ENCODE results near the gene GNG4.
A peak's percentile ranks its signal among the peaks of the same experiment; 100 is the strongest.
"Not testable (repeated sequence)": the region's sequence is repeated elsewhere in the genome, so short reads cannot be mapped to it uniquely, and the experiment has no call there.

The GNG4 gene

DNA sequence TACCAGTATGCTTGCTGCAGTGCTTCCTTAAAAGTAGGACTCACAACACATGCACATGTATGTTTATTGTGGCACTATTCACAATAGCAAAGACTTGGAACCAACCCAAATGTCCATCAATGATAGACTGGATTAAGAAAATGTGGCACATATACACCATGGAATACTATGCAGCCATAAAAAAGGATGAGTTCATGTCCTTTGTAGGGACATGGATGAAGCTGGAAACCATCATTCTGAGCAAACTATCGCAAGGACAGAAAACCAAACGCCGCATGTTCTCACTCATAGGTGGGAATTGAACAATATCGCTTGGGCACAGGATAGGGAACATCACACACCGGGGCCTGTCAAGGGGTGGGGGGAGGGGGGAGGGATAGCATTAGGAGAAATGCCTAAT is 76.6 kb downstream of the GNG4 start:
- DNase-seq (ENCODE audit: low spot score in 2 of 2); H3K27me3 ChIP-seq (ENCODE audit: low read depth); H3K4me1 ChIP-seq; H3K36me3 ChIP-seq (replicated peaks); H3K9me3 ChIP-seq; H3K4me3 ChIP-seq; in situ Hi-C loops (cut with MboI; ENCODE audit: low sequenced_read_pairs): not testable (repeated sequence)

DNA sequence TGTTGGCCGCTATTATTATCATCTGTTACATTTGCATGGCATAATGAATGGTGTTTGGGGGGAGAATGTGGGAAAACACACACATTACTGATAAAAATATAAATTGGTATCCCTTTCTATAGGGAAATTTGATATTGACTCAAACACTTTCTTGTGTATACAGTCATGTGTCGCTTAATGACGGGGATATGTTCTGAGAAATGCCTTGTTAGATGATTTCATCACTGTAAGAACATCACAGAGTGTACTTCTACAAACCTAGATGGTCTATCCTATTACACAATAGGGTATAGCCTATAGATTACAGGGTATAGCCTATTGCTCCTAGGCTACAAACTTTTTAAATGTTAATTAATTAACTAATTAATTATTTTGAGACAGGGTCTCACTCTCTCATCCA is 78.1 kb downstream of the GNG4 start:
- in situ Hi-C loops (cut with MboI; ENCODE audit: low sequenced_read_pairs) = no loop called here
- DNase-seq (ENCODE audit: low spot score in 2 of 2) = no peak
- H3K36me3 ChIP-seq (replicated peaks) = no peaks in the 10 kb centered on the region
- H3K4me1 ChIP-seq = no peaks in the 10 kb centered on the region; the same call in 1 of the 2 replicates
- H3K9me3 ChIP-seq = no peaks in the 10 kb centered on the region
- H3K4me3 ChIP-seq = no peak overlapping the region
- no peaks in the 10 kb centered on the region for H3K27me3 ChIP-seq (ENCODE audit: low read depth)

DNA sequence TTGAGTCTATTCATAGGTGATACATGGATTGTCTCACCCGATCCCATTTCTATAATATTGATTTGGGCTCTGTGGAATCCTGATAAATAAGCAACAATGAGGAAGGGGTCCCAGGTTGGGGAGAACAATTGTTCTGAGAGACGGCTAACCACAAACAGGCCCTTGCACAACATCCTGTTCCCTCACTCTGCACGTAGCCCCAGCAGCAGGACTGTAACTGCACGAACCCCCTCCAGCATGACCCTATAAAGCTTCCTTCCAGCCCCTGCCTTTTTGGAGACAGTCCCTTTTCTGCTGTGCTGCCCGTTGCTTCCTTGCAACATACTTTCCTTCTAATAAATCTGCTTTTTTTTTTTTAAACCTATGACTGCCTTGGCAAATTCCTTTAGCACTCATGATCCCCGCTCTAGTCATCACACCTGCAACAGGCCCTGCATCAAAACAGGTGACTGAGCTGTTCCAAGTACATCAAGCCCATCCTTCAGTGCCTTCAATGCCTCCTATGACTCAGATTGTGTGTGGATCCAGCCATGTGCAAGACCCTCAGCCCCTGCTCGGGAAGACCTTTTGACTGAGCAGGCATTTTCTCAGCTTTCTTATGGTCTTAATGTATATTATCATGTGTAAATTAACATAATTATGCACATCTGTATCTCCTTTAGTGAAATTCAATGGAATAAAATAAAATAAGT is 81.6 kb downstream of the GNG4 start:
- Histone ChIP-seq H3K9me3 (no peaks in the 10 kb centered on the region), H3K4me3 (no peak overlapping the region), H3K4me1 (no peaks in the 10 kb centered on the region; the same call in 1 of the 2 replicates), H3K27me3 (ENCODE audit: low read depth) (no peaks in the 10 kb centered on the region), H3K36me3 (replicated peaks) (no peaks in the 10 kb centered on the region)
- in situ Hi-C loops (cut with MboI; ENCODE audit: low sequenced_read_pairs) = no loop called here
- DNase-seq (ENCODE audit: low spot score in 2 of 2) = no peak

DNA sequence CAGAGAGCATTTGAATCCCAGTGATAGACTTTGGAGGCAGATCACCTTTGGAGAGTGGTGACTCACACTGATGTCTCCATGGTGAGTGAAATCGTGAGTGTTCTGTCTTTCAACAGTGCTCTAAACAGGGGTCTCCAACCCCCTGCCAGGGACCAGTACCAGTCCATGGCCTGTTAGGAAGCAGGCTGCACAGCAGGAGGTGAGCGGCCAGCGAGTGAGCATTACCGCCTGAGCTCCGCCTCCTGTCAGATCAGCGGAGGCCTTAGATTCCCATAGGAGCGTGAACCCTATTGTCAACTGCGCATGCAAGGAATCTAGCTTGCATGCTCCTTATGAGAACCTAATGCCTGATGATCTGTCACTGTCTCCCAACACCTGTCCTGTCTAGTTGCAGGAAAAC is 83.5 kb downstream of the GNG4 start:
- no peaks in the 10 kb centered on the region; the same call in 1 of the 2 replicates for H3K4me1 ChIP-seq

DNA sequence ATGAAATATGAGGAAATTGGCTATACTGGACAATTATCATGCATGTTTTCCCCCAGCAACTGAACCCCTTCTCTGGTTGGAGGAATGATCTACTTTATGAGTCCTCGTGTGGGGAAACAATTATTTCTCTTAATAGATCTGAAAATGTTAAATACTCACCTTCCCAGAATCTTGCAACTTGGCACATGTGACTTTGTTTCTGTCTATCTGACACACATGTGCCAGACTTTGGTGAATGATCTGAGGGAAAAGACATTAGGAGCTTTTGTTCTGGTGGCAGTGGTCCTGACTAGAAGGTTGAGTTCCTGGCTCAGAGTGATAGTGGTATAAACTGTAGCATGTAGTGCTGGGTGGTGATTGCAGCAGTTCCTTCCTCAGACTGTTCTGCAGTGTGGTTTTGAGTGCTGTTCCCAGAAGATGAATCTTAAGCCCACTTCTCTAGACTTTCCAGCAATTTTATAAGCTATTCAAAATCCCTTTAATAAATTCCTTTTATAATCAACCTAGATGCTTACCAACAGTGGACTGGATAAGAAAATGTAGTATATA is 86.0 kb downstream of the GNG4 start:
- in situ Hi-C loops (cut with MboI; ENCODE audit: low sequenced_read_pairs) = no loop called here

More for the DNA sequence above, 83.5 kb downstream of the GNG4 start:
- H3K36me3 ChIP-seq (replicated peaks) = no peaks in the 10 kb centered on the region
- no peak for DNase-seq (ENCODE audit: low spot score in 2 of 2)
- in situ Hi-C loops (cut with MboI; ENCODE audit: low sequenced_read_pairs) = no loop called here
- H3K27me3 ChIP-seq (ENCODE audit: low read depth) = no peaks in the 10 kb centered on the region
- H3K4me3 ChIP-seq = no peak overlapping the region
- H3K9me3 ChIP-seq = no peaks in the 10 kb centered on the region

DNA sequence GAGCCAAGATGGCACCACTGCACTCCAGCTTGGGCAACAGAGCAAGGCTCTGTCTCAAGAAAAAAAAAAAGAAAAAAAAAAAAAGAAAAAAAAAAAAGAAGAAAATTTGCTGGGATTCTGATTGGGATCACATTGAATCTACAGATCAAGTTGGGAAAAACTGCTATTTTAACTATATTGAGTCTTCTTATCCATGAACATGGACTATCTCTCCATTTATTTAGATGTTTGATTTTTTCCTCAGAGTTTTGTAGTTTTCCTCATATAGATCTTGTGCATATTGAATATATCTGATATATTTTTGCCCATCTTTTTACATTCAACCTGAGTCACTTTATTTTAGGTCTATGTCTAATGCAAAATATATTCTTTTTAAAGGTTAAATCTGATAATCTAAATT is 87.0 kb downstream of the GNG4 start:
- no peaks in the 10 kb centered on the region; the same call in 1 of the 2 replicates for H3K36me3 ChIP-seq (replicated peaks)
- no peaks in the 10 kb centered on the region for H3K4me1 ChIP-seq
- no peaks in the 10 kb centered on the region for H3K9me3 ChIP-seq
- H3K27me3 ChIP-seq (ENCODE audit: low read depth) = no peaks in the 10 kb centered on the region
- no peak for DNase-seq (ENCODE audit: low spot score in 2 of 2)
- in situ Hi-C loops (cut with MboI; ENCODE audit: low sequenced_read_pairs) = no loop called here
- H3K4me3 ChIP-seq = no peak overlapping the region

More for the DNA sequence above, 86.0 kb downstream of the GNG4 start:
- no peaks in the 10 kb centered on the region; the same call in 1 of the 2 replicates for H3K4me1 ChIP-seq
- H3K36me3 ChIP-seq (replicated peaks) = no peaks in the 10 kb centered on the region; the same call in 1 of the 2 replicates
- no peak for DNase-seq (ENCODE audit: low spot score in 2 of 2)
- H3K9me3 ChIP-seq = no peaks in the 10 kb centered on the region
- no peak overlapping the region for H3K4me3 ChIP-seq
- H3K27me3 ChIP-seq (ENCODE audit: low read depth) = no peaks in the 10 kb centered on the region

DNA sequence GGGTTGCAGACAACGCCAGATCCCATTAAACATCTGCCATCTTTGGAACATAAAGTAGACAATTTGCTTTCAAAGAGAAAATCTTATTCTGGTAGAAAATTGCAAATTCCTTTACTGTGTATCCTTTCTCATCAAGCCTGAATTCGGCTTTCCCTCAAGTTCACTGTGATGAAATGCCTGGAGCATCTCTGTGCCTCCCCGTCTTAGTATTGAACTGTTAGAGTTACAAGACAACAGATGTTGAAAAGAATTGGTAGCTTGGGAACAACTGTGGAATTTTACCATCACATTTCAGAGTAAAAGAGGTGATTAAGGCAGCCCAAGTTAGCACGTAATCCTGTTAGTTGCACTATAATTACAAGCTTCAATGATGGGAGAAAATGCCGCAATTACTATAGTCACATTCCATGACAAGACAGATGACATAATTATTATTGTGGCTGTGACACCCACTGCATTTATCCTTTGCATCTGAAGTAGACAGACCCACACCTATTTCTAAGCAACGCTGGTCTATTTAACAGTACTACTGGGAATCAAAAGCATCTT is 90.9 kb downstream of the GNG4 start:
- in situ Hi-C loops (cut with MboI; ENCODE audit: low sequenced_read_pairs) = no loop called here

DNA sequence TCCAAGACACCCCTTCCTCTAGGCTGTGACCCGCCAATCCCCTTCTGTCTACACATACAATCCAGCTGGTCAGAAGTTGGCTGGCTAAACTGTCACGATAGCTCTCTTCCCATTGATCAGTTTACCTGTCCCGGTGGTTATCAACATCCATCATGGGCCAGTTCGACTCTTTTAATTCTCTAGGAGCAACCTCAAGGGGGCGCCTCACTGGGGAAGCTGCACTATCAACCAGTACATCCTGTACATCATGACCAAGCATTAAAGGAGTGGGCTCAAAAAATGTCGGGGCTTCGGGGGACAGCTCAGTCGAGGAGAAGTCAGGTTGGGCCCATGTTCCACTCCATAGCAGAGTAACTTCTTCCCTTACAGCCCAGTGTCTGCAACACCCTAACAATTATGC is 92.1 kb downstream of the GNG4 start:
- Histone ChIP-seq H3K9me3 (no peaks in the 10 kb centered on the region), H3K4me3 (no peak overlapping the region), H3K36me3 (replicated peaks) (no peaks in the 10 kb centered on the region; the same call in 1 of the 2 replicates), H3K4me1 (no peaks in the 10 kb centered on the region), H3K27me3 (ENCODE audit: low read depth) (no peaks in the 10 kb centered on the region)
- peak in 1 of 2 experiments; percentile 50 for DNase-seq (ENCODE audit: low spot score in 2 of 2)
- in situ Hi-C loops (cut with MboI; ENCODE audit: low sequenced_read_pairs) = no loop called here

More for the DNA sequence above, 90.9 kb downstream of the GNG4 start:
- H3K4me1 ChIP-seq = no peaks in the 10 kb centered on the region
- no peak overlapping the region for H3K4me3 ChIP-seq
- H3K27me3 ChIP-seq (ENCODE audit: low read depth) = no peaks in the 10 kb centered on the region
- no peaks in the 10 kb centered on the region; the same call in 1 of the 2 replicates for H3K36me3 ChIP-seq (replicated peaks)
- peak in 1 of 2 experiments; percentile 11 for DNase-seq (ENCODE audit: low spot score in 2 of 2)
- H3K9me3 ChIP-seq = no peaks in the 10 kb centered on the region

DNA sequence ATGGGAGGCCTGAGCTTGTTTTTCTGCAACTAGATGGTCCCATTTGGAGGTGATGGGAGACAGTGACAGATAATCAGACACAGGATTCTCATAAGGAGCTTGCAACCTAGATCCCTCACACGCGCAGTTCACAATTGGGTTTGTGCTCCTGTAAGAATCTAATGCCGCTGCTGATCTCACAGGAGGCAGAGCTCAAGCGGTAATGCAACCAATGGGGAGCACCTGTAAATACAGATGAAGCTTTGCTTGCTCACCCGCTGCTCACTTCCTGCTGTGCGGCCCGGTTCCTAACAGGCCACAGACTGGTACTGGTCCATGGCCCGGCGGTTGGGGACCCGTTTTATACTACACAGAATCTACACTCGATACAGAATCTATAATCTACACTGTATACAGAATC is 92.8 kb downstream of the GNG4 start:
- in situ Hi-C loops (cut with MboI; ENCODE audit: low sequenced_read_pairs) = no loop called here
- H3K4me3 ChIP-seq = no peak overlapping the region
- no peak for DNase-seq (ENCODE audit: low spot score in 2 of 2)
- no peaks in the 10 kb centered on the region; the same call in 1 of the 2 replicates for H3K36me3 ChIP-seq (replicated peaks)
- H3K4me1 ChIP-seq = no peaks in the 10 kb centered on the region
- H3K9me3 ChIP-seq = no peaks in the 10 kb centered on the region
- H3K27me3 ChIP-seq (ENCODE audit: low read depth) = no peaks in the 10 kb centered on the region

DNA sequence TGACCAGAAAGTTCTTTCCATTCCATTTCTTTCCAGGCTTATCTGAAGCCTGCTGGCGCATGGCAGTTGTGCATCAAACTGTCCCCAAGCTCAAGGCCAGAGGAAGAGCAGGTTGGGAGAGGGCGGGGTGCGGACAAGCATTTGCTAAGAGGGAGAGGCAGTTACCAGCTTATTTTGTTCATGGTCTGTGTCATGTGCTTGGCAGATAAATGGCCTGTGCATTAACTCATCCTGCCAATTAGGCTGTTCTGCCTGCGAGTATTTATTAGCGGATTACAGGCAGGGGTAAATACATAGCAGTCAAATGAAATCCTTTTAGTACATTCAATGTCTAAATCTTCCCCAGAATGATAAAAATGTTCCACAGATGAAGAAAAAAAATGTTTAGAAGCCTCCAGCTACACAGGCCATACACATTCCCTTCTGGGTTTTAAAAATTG is 96.5 kb downstream of the GNG4 start:
- Histone ChIP-seq H3K4me1 (no peaks in the 10 kb centered on the region), H3K9me3 (no peaks in the 10 kb centered on the region), H3K27me3 (ENCODE audit: low read depth) (no peaks in the 10 kb centered on the region), H3K36me3 (replicated peaks) (no peaks in the 10 kb centered on the region), H3K4me3 (no peak overlapping the region)
- peak; percentile 5 to 33 for DNase-seq (ENCODE audit: low spot score in 2 of 2)
- in situ Hi-C loops (cut with MboI; ENCODE audit: low sequenced_read_pairs) = no loop called here

DNA sequence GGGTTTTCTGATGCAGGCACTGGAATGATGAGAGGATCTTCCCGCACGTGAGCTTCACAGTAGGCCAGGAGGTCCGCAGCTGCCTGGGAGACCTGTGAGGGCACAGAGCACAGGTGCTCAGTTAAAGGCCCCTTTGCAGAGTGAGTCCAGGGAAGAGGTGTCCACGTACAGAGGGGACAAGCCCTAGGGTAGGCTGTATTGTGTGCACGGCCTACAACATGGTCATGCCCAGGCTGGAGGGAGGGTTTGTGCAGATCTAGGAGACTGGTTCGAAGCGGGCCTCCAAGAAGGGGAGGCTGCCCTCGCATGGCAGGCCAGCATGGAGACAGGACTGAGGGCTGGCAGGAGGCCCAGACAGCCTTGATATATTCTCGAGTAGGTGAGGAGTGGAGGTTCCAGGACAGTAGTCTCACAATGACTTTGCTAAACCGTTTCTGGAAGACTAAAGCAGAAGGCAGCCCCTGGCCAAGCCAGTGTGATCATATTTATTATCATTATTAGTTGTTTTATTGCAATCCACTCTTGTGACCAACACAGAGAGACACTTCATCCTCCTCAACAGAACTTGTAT is 97.4 kb downstream of the GNG4 start:
- no peak for DNase-seq (ENCODE audit: low spot score in 2 of 2)
- Histone ChIP-seq H3K9me3 (no peaks in the 10 kb centered on the region), H3K36me3 (replicated peaks) (no peaks in the 10 kb centered on the region), H3K4me3 (no peak overlapping the region), H3K4me1 (no peaks in the 10 kb centered on the region), H3K27me3 (ENCODE audit: low read depth) (no peaks in the 10 kb centered on the region)
- in situ Hi-C loops (cut with MboI; ENCODE audit: low sequenced_read_pairs) = no loop called here

DNA sequence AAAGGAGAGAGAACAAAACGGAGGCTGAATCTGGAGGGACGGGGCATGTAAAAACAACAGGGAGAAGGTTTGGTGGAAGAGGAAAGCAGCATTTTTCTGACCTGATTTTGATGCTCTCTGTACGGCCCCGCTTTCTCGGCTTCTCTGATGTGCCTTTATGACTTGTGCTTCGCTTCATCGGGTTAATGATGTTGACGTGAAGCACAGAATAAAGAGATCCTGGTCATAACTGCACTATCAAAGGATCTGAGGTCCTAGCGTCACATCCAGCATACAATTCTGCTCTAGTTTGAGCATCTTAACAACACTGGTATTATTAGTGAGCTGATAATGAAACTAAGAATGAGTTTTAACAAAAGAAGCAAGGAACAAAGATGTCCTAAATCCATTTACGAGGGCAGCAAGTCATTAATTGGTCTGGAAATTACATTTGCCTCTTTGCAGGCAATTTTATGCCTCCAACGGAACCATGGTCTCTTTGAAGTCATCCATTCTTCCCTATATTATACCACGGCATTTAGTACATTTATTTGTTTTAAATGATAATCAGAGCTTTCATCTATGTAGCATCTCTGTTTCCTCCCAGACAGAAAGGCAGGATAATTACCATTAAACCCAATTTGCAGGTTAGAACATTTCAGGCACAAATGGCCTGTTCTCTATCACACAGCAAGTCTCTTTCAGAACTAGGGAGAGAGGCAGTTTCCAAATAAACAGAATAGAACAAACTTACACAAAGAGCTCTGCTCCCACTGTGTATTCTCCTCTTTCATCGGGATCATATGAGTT is 100.0 kb downstream of the GNG4 start:
- Histone ChIP-seq H3K4me3 (no peak overlapping the region), H3K9me3 (no peaks in the 10 kb centered on the region), H3K27me3 (ENCODE audit: low read depth) (no peaks in the 10 kb centered on the region), H3K4me1 (no peaks in the 10 kb centered on the region; the same call in 1 of the 2 replicates), H3K36me3 (replicated peaks) (no peaks in the 10 kb centered on the region)
- no peak for DNase-seq (ENCODE audit: low spot score in 2 of 2)
- in situ Hi-C loops (cut with MboI; ENCODE audit: low sequenced_read_pairs) = no loop called here

DNA sequence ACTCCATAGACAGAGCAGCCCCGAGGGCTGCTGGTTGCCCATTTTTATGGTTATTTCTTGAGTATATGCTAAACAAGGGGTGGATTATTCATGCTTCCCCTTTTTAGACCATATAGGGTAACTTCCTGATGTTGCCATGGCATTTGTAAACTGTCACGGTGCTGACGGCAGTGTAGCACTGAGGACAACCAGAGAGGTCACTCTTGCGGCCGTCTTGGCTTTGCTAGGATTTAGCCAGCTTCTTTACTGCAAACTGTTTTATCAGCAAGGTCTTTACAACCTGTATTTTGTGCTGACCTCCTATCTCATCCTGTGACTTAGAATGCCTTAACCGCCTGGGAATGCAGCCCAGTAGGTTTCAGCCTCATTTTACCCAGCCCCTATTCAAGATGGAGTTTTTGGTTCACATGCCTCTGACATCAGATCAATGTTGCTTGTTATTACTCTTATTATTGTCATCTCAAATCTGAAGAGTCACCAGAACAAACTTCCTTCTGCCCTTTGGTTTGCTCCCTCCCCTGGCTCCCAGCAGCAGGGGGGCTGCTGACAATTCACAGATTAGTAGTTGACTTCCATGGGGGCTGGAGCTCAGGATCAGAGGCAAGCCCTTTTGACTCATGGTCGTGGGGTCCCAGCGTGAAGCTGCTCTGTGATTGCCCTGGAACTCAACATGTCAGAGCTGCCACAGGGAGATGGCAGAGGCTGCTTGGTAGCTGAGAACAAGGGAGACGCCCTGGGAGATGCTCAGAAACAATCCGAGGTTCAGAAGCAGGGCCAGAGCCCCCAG is 103.0 kb downstream of the GNG4 start:
- H3K4me1 ChIP-seq; in situ Hi-C loops (cut with MboI; ENCODE audit: low sequenced_read_pairs); H3K27me3 ChIP-seq (ENCODE audit: low read depth); H3K9me3 ChIP-seq; H3K4me3 ChIP-seq; H3K36me3 ChIP-seq (replicated peaks): not testable (repeated sequence)
- DNase-seq (ENCODE audit: low spot score in 2 of 2) = peak in 1 of 2 experiments; percentile 27
